DND-41 (cell line): ENCODE data around the gene CEP350.
A peak's percentile ranks its signal among the peaks of the same experiment; 100 is the strongest.

Source experiments
- ATAC-seq: fragments of 200-7000 bp; cut with Tn5 transposase; 3 replicates; pipeline ENCODE4 v1.9.1; 2021; ENCODE audit warnings: low read depth; ENCODE audit not compliant: insufficient read depth
- DNase-seq: peaks from one replicate; pipeline ENCODE4 v3.0.0-alpha.2; 2020
- H2AFZ ChIP-seq: 2 replicates; pipeline ENCODE4 v1.6.0; 2012; ENCODE audit warnings: low read depth, low read length
- H3K27ac ChIP-seq: 2 replicates; pipeline ENCODE4 v1.5.1; 2012; ENCODE audit warnings: low read length, inconsistent platforms
- H3K27me3 ChIP-seq: fragments of 200-600 bp; sonication (generic); 2 replicates; pipeline ENCODE4 v1.6.0; 2012; ENCODE audit warnings: low read length, mild to moderate bottlenecking, inconsistent platforms; ENCODE audit not compliant: insufficient read depth, poor library complexity
- H3K36me3 ChIP-seq: 2 replicates; pipeline ENCODE4 v1.5.1; 2012; ENCODE audit warnings: low read length, inconsistent platforms; ENCODE audit not compliant: insufficient read depth
- H3K4me1 ChIP-seq: 2 replicates; pipeline ENCODE4 v1.5.1; 2012; ENCODE audit warnings: mild to moderate bottlenecking, low read length; ENCODE audit not compliant: insufficient read depth
- H3K4me2 ChIP-seq: 2 replicates; pipeline ENCODE4 v1.6.0; 2012; ENCODE audit warnings: mild to moderate bottlenecking, moderate library complexity, low read length, inconsistent platforms; ENCODE audit not compliant: insufficient read depth
- H3K4me3 ChIP-seq, 2 experiments: fragments of 200-600 bp in 1 of 2; shearing (Covaris generic) in 1 of 2; 2 replicates each; pipeline ENCODE4 v1.5.1; 2012 to 2016; ENCODE audit warnings: inconsistent platforms in 2 of 2, low read length in 2 of 2, mild to moderate bottlenecking in 2 of 2, low read depth in 1 of 2, moderate library complexity in 1 of 2
- H3K79me2 ChIP-seq: 2 replicates; pipeline ENCODE4 v1.6.0; 2012; ENCODE audit warnings: low read length, inconsistent platforms; ENCODE audit not compliant: insufficient read depth
- H3K9ac ChIP-seq: 2 replicates; pipeline ENCODE4 v1.6.0; 2012; ENCODE audit warnings: low read depth, mild to moderate bottlenecking, inconsistent platforms, low read length, moderate library complexity
- H3K9me3 ChIP-seq: 2 replicates; pipeline ENCODE4 v1.5.1; 2012; ENCODE audit warnings: low read length, moderate library complexity, mild to moderate bottlenecking, inconsistent platforms; ENCODE audit not compliant: insufficient read depth, severe bottlenecking
- H4K20me1 ChIP-seq: 2 replicates; pipeline ENCODE4 v1.6.0; 2012; ENCODE audit warnings: low read length; ENCODE audit not compliant: insufficient read depth
- CTCF ChIP-seq: IDR thresholded peaks from 2 replicates; pipeline ENCODE4 v1.5.1; 2012; ENCODE audit warnings: borderline replicate concordance, low read length, moderate library complexity, mild to moderate bottlenecking; ENCODE audit not compliant: poor library complexity, severe bottlenecking; ENCODE audit errors: extremely low read depth
- EZH2 ChIP-seq: IDR thresholded peaks from 3 replicates; pipeline ENCODE4 v1.6.1; 2012; ENCODE audit warnings: borderline replicate concordance, low read depth, mild to moderate bottlenecking, moderate library complexity, low read length, inconsistent platforms; ENCODE audit not compliant: severe bottlenecking

Gene CEP350

GRCh38 chr1:180156631-180157091 is 202.1 kb downstream of the CEP350 start:
- ATAC-seq (no peak), DNase-seq (no peak)
- Histone ChIP-seq H3K9me3 (no peaks in the 10 kb centered on the region), H3K4me1 (peaks cover 27% of the 10 kb centered on the region), H3K27ac (no peak overlapping the region), H2AFZ (no peak overlapping the region), H3K9ac (no peak overlapping the region), H3K4me2 (peak overlapping the region; percentile 27; the same call in 1 of the 2 replicates), H3K79me2 (peaks cover 7% of the 10 kb centered on the region), H3K27me3 (no peaks in the 10 kb centered on the region), H4K20me1 (no peaks in the 10 kb centered on the region), H3K4me3 (no peak overlapping the region), H3K36me3 (no peaks in the 10 kb centered on the region; the same call in 1 of the 2 replicates)
- no peak for TF ChIP-seq CTCF

- Histone ChIP-seq H3K27ac (no peak overlapping the region), H3K36me3 (no peaks in the 10 kb centered on the region; the same call in 1 of the 2 replicates), H3K4me1 (peaks cover 27% of the 10 kb centered on the region), H3K79me2 (peaks cover 7% of the 10 kb centered on the region), H3K4me2 (no peak overlapping the region), H3K9ac (no peak overlapping the region), H2AFZ (no peak overlapping the region), H3K4me3 (no peak overlapping the region), H3K9me3 (no peaks in the 10 kb centered on the region), H4K20me1 (no peaks in the 10 kb centered on the region), H3K27me3 (no peaks in the 10 kb centered on the region)
- TF ChIP-seq EZH2 (no peak), CTCF (no peak)
- DNase-seq (no peak), ATAC-seq (no peak)
Measured at GRCh38 chr1:180157108-180157507, 202.5 kb downstream of the CEP350 start.

GRCh38 chr1:180157576-180158057 is 203.0 kb downstream of the CEP350 start:
- H3K36me3 ChIP-seq = no peaks in the 10 kb centered on the region; the same call in 1 of the 2 replicates
- DNase-seq = no peak
- H3K79me2 ChIP-seq = peaks cover 7% of the 10 kb centered on the region
- no peak overlapping the region for H3K4me3 ChIP-seq
- H3K27me3 ChIP-seq = no peaks in the 10 kb centered on the region
- no peaks in the 10 kb centered on the region for H3K9me3 ChIP-seq
- peaks cover 27% of the 10 kb centered on the region for H3K4me1 ChIP-seq
- no peak overlapping the region for H3K4me2 ChIP-seq
- no peak overlapping the region for H3K9ac ChIP-seq
- no peak overlapping the region for H3K27ac ChIP-seq
- no peak overlapping the region for H2AFZ ChIP-seq
- no peaks in the 10 kb centered on the region for H4K20me1 ChIP-seq
- TF ChIP-seq EZH2 (no peak), CTCF (no peak)
- ATAC-seq = no peak
